Osteoblast (primary cell): ENCODE results near the gene PARM1. TPM values are rescaled to one million over a fixed set of nuclear protein-coding genes. Genes with fewer than 3 reads are reported as not detected.

Source experiments
- DNase-seq: peaks from one replicate; pipeline ENCODE4 v3.0.0; 2011; ENCODE audit warnings: low spot score, mixed read lengths; ENCODE audit not compliant: insufficient read length; ENCODE audit errors: missing footprints
- H2AFZ ChIP-seq: 2 replicates; pipeline ENCODE4 v1.6.0; 2011; ENCODE audit warnings: mild to moderate bottlenecking, low read length
- H3K27ac ChIP-seq: 2 replicates; pipeline ENCODE4 v1.5.1; 2011; ENCODE audit warnings: mild to moderate bottlenecking, low read depth, low read length, moderate library complexity
- H3K27me3 ChIP-seq: 2 replicates; pipeline ENCODE4 v1.6.0; 2012; ENCODE audit warnings: mild to moderate bottlenecking, control low read depth, inconsistent platforms, low read length, moderate library complexity; ENCODE audit not compliant: insufficient read depth
- H3K36me3 ChIP-seq: 2 replicates; pipeline ENCODE4 v1.5.1; 2011; ENCODE audit warnings: mild to moderate bottlenecking, low read length, control low read depth, moderate library complexity; ENCODE audit not compliant: insufficient read depth
- H3K4me1 ChIP-seq: 2 replicates; pipeline ENCODE4 v1.5.1; 2011; ENCODE audit warnings: mild to moderate bottlenecking, low read length, control low read depth, moderate library complexity; ENCODE audit not compliant: insufficient read depth
- H3K4me2 ChIP-seq: 2 replicates; pipeline ENCODE4 v1.6.0; 2011; ENCODE audit warnings: mild to moderate bottlenecking, low read length; ENCODE audit not compliant: insufficient read depth
- H3K4me3 ChIP-seq: fragments of 200-600 bp; sonication (generic); 3 replicates; pipeline ENCODE4 v1.5.1; 2012; ENCODE audit warnings: mild to moderate bottlenecking, low read length, inconsistent platforms; ENCODE audit not compliant: insufficient read depth
- H3K79me2 ChIP-seq: 2 replicates; pipeline ENCODE4 v1.6.0; 2012; ENCODE audit warnings: mild to moderate bottlenecking, low read length, control low read depth, inconsistent platforms; ENCODE audit not compliant: insufficient read depth
- H3K9me3 ChIP-seq: 2 replicates; pipeline ENCODE4 v1.5.1; 2011; ENCODE audit warnings: low read depth, low read length, control low read depth
- H4K20me1 ChIP-seq: 2 replicates; pipeline ENCODE4 v1.6.0; 2012; ENCODE audit warnings: mild to moderate bottlenecking, low read length, control low read depth; ENCODE audit not compliant: insufficient read depth
- total RNA-seq: library from RNA; depleted of rRNA; stranded (reverse); fragments of >200 nt; gene quantifications from 2 replicates; pipeline ENCODE4 v1.2.3, GENCODE V29; 2012
- TF ChIP-seq, protein P1 (sequence below): IDR thresholded peaks from 2 replicates; pipeline ENCODE4 v1.5.1; 2011; ENCODE audit warnings: mild to moderate bottlenecking, low read depth, low read length, moderate library complexity; ENCODE audit errors: extremely low read depth

The PARM1 gene
- total RNA-seq, 1 donor: not detected

DNA sequence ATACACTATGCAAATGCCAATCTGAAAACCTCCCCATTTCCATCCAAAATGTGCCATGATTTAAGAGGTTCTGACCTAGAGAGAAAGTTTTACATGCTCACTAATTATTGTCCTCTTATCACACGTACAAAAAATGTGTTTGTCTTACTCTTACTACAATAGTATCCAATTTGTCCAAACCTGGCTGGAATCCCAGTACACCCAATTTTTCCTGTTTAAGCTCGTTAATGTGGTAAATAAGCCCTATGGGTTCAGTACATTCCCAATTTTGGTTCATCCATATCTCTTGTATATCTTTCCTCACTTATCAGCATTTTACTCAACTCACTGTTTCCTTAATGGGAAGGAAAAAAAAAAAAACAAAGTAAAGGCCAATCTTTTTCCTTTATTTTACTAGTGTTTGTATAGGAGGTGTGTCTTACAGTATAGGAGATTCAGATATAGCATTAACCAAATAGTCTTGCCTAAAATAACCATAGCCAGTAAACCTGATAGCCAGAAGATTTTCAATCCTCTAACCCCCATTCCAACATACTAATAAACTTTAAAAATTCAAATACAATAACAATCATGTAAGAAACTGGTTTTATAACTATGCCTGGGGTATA, 109.8 kb downstream of the PARM1 start:
- Histone ChIP-seq H3K4me2 (no peak overlapping the region), H3K4me1 (no peaks in the 10 kb centered on the region), H3K27ac (no peak overlapping the region), H3K9me3 (no peaks in the 10 kb centered on the region), H4K20me1 (no peaks in the 10 kb centered on the region), H2AFZ (no peak overlapping the region), H3K36me3 (no peaks in the 10 kb centered on the region), H3K27me3 (no peaks in the 10 kb centered on the region), H3K4me3 (no peak overlapping the region), H3K79me2 (no peaks in the 10 kb centered on the region)
- TF ChIP-seq, protein P1, sequence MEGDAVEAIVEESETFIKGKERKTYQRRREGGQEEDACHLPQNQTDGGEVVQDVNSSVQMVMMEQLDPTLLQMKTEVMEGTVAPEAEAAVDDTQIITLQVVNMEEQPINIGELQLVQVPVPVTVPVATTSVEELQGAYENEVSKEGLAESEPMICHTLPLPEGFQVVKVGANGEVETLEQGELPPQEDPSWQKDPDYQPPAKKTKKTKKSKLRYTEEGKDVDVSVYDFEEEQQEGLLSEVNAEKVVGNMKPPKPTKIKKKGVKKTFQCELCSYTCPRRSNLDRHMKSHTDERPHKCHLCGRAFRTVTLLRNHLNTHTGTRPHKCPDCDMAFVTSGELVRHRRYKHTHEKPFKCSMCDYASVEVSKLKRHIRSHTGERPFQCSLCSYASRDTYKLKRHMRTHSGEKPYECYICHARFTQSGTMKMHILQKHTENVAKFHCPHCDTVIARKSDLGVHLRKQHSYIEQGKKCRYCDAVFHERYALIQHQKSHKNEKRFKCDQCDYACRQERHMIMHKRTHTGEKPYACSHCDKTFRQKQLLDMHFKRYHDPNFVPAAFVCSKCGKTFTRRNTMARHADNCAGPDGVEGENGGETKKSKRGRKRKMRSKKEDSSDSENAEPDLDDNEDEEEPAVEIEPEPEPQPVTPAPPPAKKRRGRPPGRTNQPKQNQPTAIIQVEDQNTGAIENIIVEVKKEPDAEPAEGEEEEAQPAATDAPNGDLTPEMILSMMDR: no peak
- no peak for DNase-seq

DNA sequence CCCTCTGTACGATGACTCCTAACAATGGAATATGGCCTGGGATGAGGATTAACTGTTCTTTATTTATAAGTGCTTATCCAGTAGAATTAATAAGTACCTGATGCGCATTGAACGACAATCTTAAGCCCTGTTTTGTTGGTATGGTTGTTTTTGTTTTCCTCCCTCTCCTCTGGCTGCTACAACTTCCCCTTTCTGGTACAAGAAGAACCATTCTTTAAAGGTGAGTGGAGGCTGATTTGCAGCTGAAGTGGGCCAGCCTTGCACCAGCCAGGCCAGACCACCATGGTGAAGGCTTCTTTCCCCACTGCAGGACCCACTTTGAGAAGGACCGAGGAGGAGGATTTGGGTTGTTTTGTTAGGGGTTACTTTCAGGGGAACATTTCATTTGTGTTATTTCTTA, 113.3 kb downstream of the PARM1 start:
- Histone ChIP-seq H3K4me3 (no peak overlapping the region), H3K27ac (no peak overlapping the region), H3K36me3 (no peaks in the 10 kb centered on the region), H3K27me3 (no peaks in the 10 kb centered on the region), H3K79me2 (no peaks in the 10 kb centered on the region), H3K4me1 (no peaks in the 10 kb centered on the region), H2AFZ (no peak overlapping the region), H3K4me2 (no peak overlapping the region), H4K20me1 (no peaks in the 10 kb centered on the region), H3K9me3 (no peaks in the 10 kb centered on the region)
- DNase-seq: no peak
- TF ChIP-seq, protein P1: no peak

DNA sequence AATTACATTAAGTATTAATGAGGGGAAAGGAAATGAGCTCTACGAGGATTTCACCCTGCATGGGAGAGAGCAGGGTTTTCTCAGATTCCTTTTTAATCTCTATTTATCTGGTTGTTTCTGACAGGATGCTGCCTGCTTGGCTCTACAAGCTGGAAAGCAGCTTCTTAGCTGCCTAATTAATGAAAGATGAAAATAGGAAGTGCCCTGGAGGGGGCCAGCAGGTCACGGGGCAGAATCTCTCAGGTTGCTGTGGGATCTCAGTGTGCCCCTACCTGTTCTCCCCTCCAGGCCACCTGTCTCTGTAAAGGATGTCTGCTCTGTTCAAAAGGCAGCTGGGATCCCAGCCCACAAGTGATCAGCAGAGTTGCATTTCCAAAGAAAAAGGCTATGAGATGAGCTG, 113.7 kb downstream of the PARM1 start:
- no peak for DNase-seq
- no peak overlapping the region for H3K4me2 ChIP-seq
- TF ChIP-seq, protein P1: no peak

DNA sequence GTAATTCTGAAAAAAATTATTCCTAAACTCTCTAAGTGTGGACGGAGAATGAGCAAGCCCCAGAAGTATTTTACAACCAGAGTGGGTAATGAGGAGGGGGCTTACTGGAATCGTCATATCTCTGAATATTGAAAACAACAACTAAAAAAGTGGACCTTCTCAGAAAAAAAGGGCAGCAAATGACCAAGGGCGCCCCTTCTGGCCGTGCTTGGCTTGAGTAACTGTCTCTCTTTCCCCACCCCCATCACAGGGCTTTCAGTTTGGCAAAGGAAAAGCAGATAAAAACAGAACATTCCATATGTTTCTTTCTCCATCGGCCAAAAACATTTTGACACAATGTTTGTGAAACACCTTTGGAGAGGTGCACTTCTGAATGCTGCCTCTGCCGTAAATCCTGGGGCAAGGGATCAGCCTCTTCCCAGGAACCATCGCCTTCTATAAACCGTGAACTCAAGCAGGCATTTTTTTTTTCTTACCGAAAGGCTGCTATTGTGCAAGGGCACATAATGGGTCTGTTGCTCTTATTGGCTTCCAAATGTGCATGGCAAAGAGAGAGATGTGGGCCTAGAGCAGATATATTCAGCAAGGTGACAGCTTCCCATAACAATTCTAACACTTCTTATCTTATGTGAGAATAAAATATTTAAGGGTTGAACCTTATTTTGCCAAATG, 115.4 kb downstream of the PARM1 start:
- Histone ChIP-seq H3K9me3 (no peaks in the 10 kb centered on the region), H3K36me3 (no peaks in the 10 kb centered on the region), H3K27ac (no peak overlapping the region), H3K79me2 (no peaks in the 10 kb centered on the region), H3K4me1 (no peaks in the 10 kb centered on the region), H4K20me1 (no peaks in the 10 kb centered on the region), H2AFZ (no peak overlapping the region), H3K4me2 (no peak overlapping the region), H3K4me3 (no peak overlapping the region), H3K27me3 (no peaks in the 10 kb centered on the region)
- no peak for DNase-seq
- TF ChIP-seq, protein P1: no peak

More for the DNA sequence above, 113.7 kb downstream of the PARM1 start:
- Histone ChIP-seq H3K36me3 (no peaks in the 10 kb centered on the region), H3K27ac (no peak overlapping the region), H3K4me1 (no peaks in the 10 kb centered on the region), H2AFZ (no peak overlapping the region), H3K9me3 (no peaks in the 10 kb centered on the region), H3K79me2 (no peaks in the 10 kb centered on the region), H3K27me3 (no peaks in the 10 kb centered on the region), H3K4me3 (no peak overlapping the region), H4K20me1 (no peaks in the 10 kb centered on the region)
